Astrocyte (in vitro differentiated cells and primary cell): Measurements from ENCODE around the gene OXSR1.

Experiments used
- EZH2 ChIP-seq: IDR thresholded peaks from 2 replicates; pipeline ENCODE4 v1.6.1; 2012; ENCODE audit warnings: mild to moderate bottlenecking, low read length, inconsistent platforms; ENCODE audit not compliant: insufficient read depth
- TF ChIP-seq, protein P1 (sequence below): IDR thresholded peaks from 2 replicates; pipeline ENCODE4 v1.5.1; 2011; ENCODE audit warnings: low read depth, mild to moderate bottlenecking, inconsistent platforms, low read length, moderate library complexity; ENCODE audit not compliant: insufficient read depth

DNA sequence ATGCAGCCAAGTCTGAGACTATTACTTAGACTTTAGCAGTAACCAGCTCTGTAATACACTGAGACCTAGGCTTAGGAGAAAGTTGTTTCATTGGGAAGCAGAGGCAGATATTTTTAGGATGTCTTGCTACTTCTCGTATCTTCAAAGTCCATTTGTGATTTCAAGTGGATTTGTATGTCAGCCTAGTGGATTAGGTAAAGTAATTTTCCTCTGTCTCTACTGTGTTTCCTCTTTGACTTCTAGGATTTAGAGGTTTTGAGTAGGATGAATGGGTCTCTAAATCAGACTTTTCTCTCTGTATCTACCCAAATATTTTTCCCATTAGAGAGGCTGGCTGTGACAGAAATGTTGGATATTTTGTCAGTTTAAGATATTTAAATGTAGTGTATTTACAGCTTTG, 46.8 kb downstream of the OXSR1 start:
- no peak for TF ChIP-seq EZH2
- TF ChIP-seq, protein P1, sequence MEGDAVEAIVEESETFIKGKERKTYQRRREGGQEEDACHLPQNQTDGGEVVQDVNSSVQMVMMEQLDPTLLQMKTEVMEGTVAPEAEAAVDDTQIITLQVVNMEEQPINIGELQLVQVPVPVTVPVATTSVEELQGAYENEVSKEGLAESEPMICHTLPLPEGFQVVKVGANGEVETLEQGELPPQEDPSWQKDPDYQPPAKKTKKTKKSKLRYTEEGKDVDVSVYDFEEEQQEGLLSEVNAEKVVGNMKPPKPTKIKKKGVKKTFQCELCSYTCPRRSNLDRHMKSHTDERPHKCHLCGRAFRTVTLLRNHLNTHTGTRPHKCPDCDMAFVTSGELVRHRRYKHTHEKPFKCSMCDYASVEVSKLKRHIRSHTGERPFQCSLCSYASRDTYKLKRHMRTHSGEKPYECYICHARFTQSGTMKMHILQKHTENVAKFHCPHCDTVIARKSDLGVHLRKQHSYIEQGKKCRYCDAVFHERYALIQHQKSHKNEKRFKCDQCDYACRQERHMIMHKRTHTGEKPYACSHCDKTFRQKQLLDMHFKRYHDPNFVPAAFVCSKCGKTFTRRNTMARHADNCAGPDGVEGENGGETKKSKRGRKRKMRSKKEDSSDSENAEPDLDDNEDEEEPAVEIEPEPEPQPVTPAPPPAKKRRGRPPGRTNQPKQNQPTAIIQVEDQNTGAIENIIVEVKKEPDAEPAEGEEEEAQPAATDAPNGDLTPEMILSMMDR, result no peak
